Measurements from ENCODE around the gene HSPA12B. TPM values are rescaled to one million over a fixed set of nuclear protein-coding genes. Genes with fewer than 3 reads are reported as not detected.
A peak's percentile ranks its signal among the peaks of the same experiment; 100 is the strongest.

The HSPA12B gene
- total and polyA plus RNA-seq, 2 of the 13 experiments (the other 11 are each of a cell fraction or from before 2014, with no cell fraction given) = 0.01 TPM; not detected in 1

DNA sequence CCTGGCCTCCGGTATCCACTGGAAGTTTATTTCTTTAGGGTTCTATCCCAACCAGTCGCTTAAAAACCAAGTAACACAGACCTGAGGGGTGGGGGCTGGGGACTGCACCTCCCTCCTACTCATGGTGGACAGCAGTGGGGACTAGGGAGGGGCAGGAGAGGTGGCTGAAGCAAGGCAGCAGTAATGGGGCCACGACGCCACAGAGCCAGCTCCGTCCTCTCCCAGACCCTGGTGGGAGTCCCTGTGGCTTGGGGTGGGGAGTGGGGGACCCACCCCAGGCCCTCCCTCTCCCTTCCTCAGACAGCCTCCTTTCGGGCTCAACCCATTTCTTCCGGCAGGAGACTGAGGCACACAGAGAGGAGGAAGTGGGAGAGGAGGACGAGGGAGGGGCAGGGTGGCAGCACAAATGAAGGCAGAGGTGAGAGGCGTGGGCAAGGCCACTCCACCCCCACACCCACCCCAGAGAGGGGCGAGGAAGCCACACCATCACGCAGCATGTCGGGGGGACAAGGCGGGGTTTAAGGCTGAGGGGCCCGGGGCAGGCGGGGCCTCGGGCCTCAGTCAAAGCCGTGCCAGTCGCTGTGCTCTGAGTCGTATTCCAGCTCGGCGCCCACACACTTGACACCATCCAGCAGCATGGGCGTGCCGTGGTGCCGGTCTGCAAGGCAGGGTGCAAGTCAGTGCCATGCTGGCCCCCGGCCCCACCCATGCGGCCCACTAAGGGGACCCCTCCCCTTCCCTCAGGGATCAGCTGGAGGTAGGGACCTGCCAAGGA, 21.2 kb downstream of the HSPA12B start (continued):
- TF ChIP-seq ZMAT3 (CRISPR knock-in tag; conservative IDR thresholded peaks at IDR 0.05) (no peak), ELF3 (CRISPR knock-in tag; IDR thresholded peaks at IDR 0.05) (no peak), BORCS8-MEF2B (CRISPR knock-in tag; IDR thresholded peaks at IDR 0.05) (no peak), PCBP1 (IDR thresholded peaks at IDR 0.05; ENCODE audit: borderline replicate concordance, low read depth, low read length) (peak; percentile 75; the same call in 1 of the 2 replicates), MBD4 (IDR thresholded peaks at IDR 0.05; ENCODE audit: borderline replicate concordance, low read length) (no peak), ZNF629 (CRISPR knock-in tag; conservative IDR thresholded peaks at IDR 0.05) (peak; percentile 65)
- TF ChIP-seq, protein P1, sequence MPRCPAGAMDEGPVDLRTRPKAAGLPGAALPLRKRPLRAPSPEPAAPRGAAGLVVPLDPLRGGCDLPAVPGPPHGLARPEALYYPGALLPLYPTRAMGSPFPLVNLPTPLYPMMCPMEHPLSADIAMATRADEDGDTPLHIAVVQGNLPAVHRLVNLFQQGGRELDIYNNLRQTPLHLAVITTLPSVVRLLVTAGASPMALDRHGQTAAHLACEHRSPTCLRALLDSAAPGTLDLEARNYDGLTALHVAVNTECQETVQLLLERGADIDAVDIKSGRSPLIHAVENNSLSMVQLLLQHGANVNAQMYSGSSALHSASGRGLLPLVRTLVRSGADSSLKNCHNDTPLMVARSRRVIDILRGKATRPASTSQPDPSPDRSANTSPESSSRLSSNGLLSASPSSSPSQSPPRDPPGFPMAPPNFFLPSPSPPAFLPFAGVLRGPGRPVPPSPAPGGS (CRISPR knock-in tag; IDR thresholded peaks at IDR 0.05) = no peak

DNA sequence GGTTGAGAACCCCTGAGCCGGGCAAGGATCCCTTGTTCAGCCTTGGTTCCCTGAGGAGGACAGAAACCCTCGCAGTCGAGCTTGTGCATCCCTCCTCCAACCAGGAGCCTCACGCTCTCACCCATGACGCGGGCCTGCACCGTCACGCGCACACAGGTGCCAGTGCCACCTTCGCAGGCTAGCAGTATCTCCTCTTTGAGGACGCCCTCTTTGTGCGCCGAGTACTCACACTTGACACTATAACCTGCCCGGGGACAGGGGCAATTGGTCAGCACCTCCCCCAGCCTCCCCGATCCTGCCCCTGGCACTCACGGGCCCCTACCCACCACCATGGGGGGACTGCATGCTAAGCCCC, 21.8 kb downstream of the HSPA12B start:
- H3K27me3 ChIP-seq (ENCODE audit: control insufficient read depth in 1 of 2, insufficient read depth in 2 of 2, low read length in 2 of 2) = 0 out of 5 replicates have a peak, but pooled peaks cover 0 to under 1% of the 10 kb centered on the region in 2 experiments
- H3K79me2 ChIP-seq (ENCODE audit: insufficient read depth, low read length) = peaks cover 2% of the 10 kb centered on the region
- H3K4me3 ChIP-seq (replicated peaks in 1 of 3; ENCODE audit: insufficient read depth in 1 of 3, low read depth in 2 of 3, low read length in 3 of 3) = no peak overlapping the region
- ATAC-seq = no peak
- no peak for DNase-seq (ENCODE audit: low spot score)
- no TSS peak for BruUV-seq (replicated peaks)
- no peak for FAIRE-seq
- in situ Hi-C loops (cut with HindIII; ENCODE audit: extremely low pct_ligation_motif_present, low pct_unique_long_range_greater_than_20kb) (no loop called here), intact Hi-C loops (cut with micrococcal nuclease; ENCODE audit: unreplicated experiment) (no loop called here)
- no peak overlapping the region for H3K9ac ChIP-seq (ENCODE audit: insufficient read depth, low read depth, low read length)
- ChIA-PET POLR2A (interaction anchor here (3.9 kb wide), 1 partner anchor 14 kb away, joined by 21 read pairs; the partner anchor contains the start of gene ADISSP), CTCF (ENCODE audit: low intra/inter-chr PET ratio, low total read pairs) (no interaction called here)
- WGBS (ENCODE audit: low lambda C conversion rate) = 97% methylated on average over 16 of the region's 16 CpGs
- H2AFZ ChIP-seq (ENCODE audit: low read length) = no peak overlapping the region
- H3K4me2 ChIP-seq (ENCODE audit: low read depth, low read length) = no peak overlapping the region
- H4K20me1 ChIP-seq (ENCODE audit: insufficient read depth, low read length) = no peaks in the 10 kb centered on the region
- peaks cover 10% of the 10 kb centered on the region for H3K4me1 ChIP-seq (ENCODE audit: insufficient read depth, low read length)
- no peak overlapping the region for H3K27ac ChIP-seq (ENCODE audit: extremely low read length, insufficient read depth, low read length)
- H3K36me3 ChIP-seq (replicated peaks in 1 of 2; ENCODE audit: control insufficient read depth in 1 of 2, insufficient read depth in 2 of 2, low read length in 2 of 2) = peaks cover 29 to 33% of the 10 kb centered on the region in 2 experiments; a peak in 4 of 5 replicates
- no peaks in the 10 kb centered on the region for H3K9me3 ChIP-seq (ENCODE audit: low read length)
- TF ChIP-seq, protein P2, sequence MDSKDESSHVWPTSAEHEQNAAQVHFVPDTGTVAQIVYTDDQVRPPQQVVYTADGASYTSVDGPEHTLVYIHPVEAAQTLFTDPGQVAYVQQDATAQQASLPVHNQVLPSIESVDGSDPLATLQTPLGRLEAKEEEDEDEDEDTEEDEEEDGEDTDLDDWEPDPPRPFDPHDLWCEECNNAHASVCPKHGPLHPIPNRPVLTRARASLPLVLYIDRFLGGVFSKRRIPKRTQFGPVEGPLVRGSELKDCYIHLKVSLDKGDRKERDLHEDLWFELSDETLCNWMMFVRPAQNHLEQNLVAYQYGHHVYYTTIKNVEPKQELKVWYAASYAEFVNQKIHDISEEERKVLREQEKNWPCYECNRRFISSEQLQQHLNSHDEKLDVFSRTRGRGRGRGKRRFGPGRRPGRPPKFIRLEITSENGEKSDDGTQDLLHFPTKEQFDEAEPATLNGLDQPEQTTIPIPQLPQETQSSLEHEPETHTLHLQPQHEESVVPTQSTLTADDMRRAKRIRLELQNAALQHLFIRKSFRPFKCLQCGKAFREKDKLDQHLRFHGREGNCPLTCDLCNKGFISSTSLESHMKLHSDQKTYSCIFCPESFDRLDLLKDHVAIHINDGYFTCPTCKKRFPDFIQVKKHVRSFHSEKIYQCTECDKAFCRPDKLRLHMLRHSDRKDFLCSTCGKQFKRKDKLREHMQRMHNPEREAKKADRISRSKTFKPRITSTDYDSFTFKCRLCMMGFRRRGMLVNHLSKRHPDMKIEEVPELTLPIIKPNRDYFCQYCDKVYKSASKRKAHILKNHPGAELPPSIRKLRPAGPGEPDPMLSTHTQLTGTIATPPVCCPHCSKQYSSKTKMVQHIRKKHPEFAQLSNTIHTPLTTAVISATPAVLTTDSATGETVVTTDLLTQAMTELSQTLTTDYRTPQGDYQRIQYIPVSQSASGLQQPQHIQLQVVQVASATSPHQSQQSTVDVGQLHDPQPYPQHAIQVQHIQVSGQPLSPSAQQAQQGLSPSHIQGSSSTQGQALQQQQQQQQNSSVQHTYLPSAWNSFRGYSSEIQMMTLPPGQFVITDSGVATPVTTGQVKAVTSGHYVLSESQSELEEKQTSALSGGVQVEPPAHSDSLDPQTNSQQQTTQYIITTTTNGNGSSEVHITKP (CRISPR knock-in tag; IDR thresholded peaks at IDR 0.05; ENCODE audit: low read depth) = no peak
- TF ChIP-seq, protein P3, sequence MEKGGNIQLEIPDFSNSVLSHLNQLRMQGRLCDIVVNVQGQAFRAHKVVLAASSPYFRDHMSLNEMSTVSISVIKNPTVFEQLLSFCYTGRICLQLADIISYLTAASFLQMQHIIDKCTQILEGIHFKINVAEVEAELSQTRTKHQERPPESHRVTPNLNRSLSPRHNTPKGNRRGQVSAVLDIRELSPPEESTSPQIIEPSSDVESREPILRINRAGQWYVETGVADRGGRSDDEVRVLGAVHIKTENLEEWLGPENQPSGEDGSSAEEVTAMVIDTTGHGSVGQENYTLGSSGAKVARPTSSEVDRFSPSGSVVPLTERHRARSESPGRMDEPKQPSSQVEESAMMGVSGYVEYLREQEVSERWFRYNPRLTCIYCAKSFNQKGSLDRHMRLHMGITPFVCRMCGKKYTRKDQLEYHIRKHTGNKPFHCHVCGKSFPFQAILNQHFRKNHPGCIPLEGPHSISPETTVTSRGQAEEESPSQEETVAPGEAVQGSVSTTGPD (CRISPR knock-in tag; IDR thresholded peaks at IDR 0.05) = no peak
- TF ChIP-seq, protein P4, sequence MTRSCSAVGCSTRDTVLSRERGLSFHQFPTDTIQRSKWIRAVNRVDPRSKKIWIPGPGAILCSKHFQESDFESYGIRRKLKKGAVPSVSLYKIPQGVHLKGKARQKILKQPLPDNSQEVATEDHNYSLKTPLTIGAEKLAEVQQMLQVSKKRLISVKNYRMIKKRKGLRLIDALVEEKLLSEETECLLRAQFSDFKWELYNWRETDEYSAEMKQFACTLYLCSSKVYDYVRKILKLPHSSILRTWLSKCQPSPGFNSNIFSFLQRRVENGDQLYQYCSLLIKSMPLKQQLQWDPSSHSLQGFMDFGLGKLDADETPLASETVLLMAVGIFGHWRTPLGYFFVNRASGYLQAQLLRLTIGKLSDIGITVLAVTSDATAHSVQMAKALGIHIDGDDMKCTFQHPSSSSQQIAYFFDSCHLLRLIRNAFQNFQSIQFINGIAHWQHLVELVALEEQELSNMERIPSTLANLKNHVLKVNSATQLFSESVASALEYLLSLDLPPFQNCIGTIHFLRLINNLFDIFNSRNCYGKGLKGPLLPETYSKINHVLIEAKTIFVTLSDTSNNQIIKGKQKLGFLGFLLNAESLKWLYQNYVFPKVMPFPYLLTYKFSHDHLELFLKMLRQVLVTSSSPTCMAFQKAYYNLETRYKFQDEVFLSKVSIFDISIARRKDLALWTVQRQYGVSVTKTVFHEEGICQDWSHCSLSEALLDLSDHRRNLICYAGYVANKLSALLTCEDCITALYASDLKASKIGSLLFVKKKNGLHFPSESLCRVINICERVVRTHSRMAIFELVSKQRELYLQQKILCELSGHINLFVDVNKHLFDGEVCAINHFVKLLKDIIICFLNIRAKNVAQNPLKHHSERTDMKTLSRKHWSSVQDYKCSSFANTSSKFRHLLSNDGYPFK (CRISPR knock-in tag; IDR thresholded peaks at IDR 0.05; ENCODE audit: borderline replicate concordance) = no peak
- TF ChIP-seq TBX3 (IDR thresholded peaks at IDR 0.05; ENCODE audit: borderline replicate concordance) = no peak
- no peak for TF ChIP-seq ETV5 (CRISPR knock-in tag; IDR thresholded peaks at IDR 0.05; ENCODE audit: borderline replicate concordance)
- TF ChIP-seq ZNF577 (CRISPR knock-in tag; IDR thresholded peaks at IDR 0.05; ENCODE audit: borderline replicate concordance, low read depth) = no peak

Data from HepG2 (cell line).